ENCODE measurements around the gene FIG4. TPM values are rescaled to one million over a fixed set of nuclear protein-coding genes. Genes with fewer than 3 reads are reported as not detected.

Gene FIG4
- total and polyA plus RNA-seq, 2 of the 4 experiments (the other 2 are of a cell fraction): 12.1 to 15.4 TPM

- CTCF ChIA-PET: no interaction called here
- H3K36me3 ChIP-seq (ENCODE audit: control insufficient read depth, insufficient read depth, low read length): no peaks in the 10 kb centered on the region
- H3K4me1 ChIP-seq (ENCODE audit: control insufficient read depth, insufficient read depth, low read length): no peaks in the 10 kb centered on the region; the same call in 1 of the 2 replicates
- no peak overlapping the region for H3K4me3 ChIP-seq (ENCODE audit: insufficient read depth, low read depth, low read length)
- no peak overlapping the region for H3K27ac ChIP-seq (ENCODE audit: insufficient read depth, low read length)
- H4K20me1 ChIP-seq (ENCODE audit: insufficient read depth, low read length): no peaks in the 10 kb centered on the region
- H3K4me2 ChIP-seq (ENCODE audit: low read depth, low read length): no peak overlapping the region
- peak overlapping the region; percentile 38; the same call in 1 of the 2 replicates for H4K5ac ChIP-seq (ENCODE audit: low read depth, low read length)
- H3K9ac ChIP-seq (ENCODE audit: low read depth, low read length): no peak overlapping the region
- POLR2A ChIA-PET (ENCODE audit: unreplicated experiment): no interaction called here
- no peak overlapping the region for H4K91ac ChIP-seq (ENCODE audit: insufficient read depth, low read depth, low read length)
- BruUV-seq (replicated peaks): no TSS peak
- peaks cover 3 to 4% of the 10 kb centered on the region in 2 experiments; a peak in 2 of 4 replicates for H3K79me1 ChIP-seq (ENCODE audit: low read depth in 1 of 2, low read length in 2 of 2)
- H3K9me3 ChIP-seq (ENCODE audit: control insufficient read depth, insufficient read depth, low read length): no peaks in the 10 kb centered on the region
- H3K14ac ChIP-seq (replicated peaks; ENCODE audit: low read depth, low read length): no peak overlapping the region
- no CpG with 5 or more reads among the region's 2 CpGs for WGBS, 2 experiments (ENCODE audit: extremely low coverage in 2 of 2, insufficient read length in 1 of 2)
- H3K9me1 ChIP-seq (ENCODE audit: insufficient read depth, low read length): no peaks in the 10 kb centered on the region
- H3K23ac ChIP-seq (ENCODE audit: low read depth, low read length): no peak overlapping the region
- TF ChIP-seq POLR2A (IDR thresholded peaks at IDR 0.05; ENCODE audit: low read depth, low read length) (no peak), FOS (IDR thresholded peaks at IDR 0.05; ENCODE audit: low read depth, low read length) (peak; percentile 24; the same call in 1 of the 2 replicates), USF2 (IDR thresholded peaks at IDR 0.05; ENCODE audit: low read depth, low read length) (peak; percentile 93), MAFK (IDR thresholded peaks at IDR 0.05; ENCODE audit: low read depth, low read length) (no peak), BHLHE40 (IDR thresholded peaks at IDR 0.05; ENCODE audit: low read depth, low read length) (peak; percentile 92), ELK1 (IDR thresholded peaks at IDR 0.05; ENCODE audit: borderline replicate concordance, low read depth, low read length) (no peak), CEBPB (IDR thresholded peaks at IDR 0.05; ENCODE audit: low read depth, low read length) (peak; percentile 88)
- H2AFZ ChIP-seq (replicated peaks; ENCODE audit: low read length, poor library complexity): peak overlapping the region; percentile 72
- peak overlapping the region; percentile 34; the same call in 1 of the 2 replicates for H3K18ac ChIP-seq (ENCODE audit: low read depth, low read length)
- DNase-seq: peak; percentile 96
- no peaks in the 10 kb centered on the region for H3K27me3 ChIP-seq (ENCODE audit: control insufficient read depth, insufficient read depth, low read length)
- H2BK120ac ChIP-seq (ENCODE audit: low read depth, low read length): no peak overlapping the region
- peak overlapping the region in 1 of 2 experiments; percentile 62; a peak in 1 of 4 replicates for H4K8ac ChIP-seq (ENCODE audit: low read depth in 2 of 2, low read length in 2 of 2)
- no peak overlapping the region for H2AK5ac ChIP-seq (ENCODE audit: low read depth, low read length)
- no peak overlapping the region for H2AK9ac ChIP-seq (replicated peaks; ENCODE audit: low read depth, low read length, poor library complexity)
- dilution Hi-C loops (cut with HindIII; ENCODE audit: low sequenced_read_pairs, unreplicated experiment) (no loop called here), intact Hi-C loops (cut with micrococcal nuclease) (no loop called here), in situ Hi-C loops (cut with MboI; ENCODE audit: low sequenced_read_pairs) (no loop called here)
- no peak overlapping the region for H2BK15ac ChIP-seq (ENCODE audit: low read depth, low read length)
- H2BK20ac ChIP-seq (ENCODE audit: low read depth, low read length): no peak overlapping the region
- no peak for ATAC-seq (ENCODE audit: low read depth)
- no peak overlapping the region for H3K56ac ChIP-seq (ENCODE audit: extremely low read depth, insufficient read depth, low read length)
- 0 out of 2 replicates have a peak overlapping the region, but pooled peaks have one; percentile 10 for H3K4ac ChIP-seq (ENCODE audit: low read depth, low read length)
- peak overlapping the region; percentile 64 for H2BK5ac ChIP-seq (ENCODE audit: low read depth, low read length, poor library complexity, severe bottlenecking)
These were observed 3.8 kb upstream of the FIG4 start for GRCh38 chr6:109687271-109687761.
